ENCODE results near the gene USP14. TPM values are rescaled to one million over a fixed set of nuclear protein-coding genes. Genes with fewer than 3 reads are reported as not detected.

USP14 gene
- total RNA-seq, 4 donors from 2014 or later, result 31.1 to 40.1 (median 36.0) TPM

DNA sequence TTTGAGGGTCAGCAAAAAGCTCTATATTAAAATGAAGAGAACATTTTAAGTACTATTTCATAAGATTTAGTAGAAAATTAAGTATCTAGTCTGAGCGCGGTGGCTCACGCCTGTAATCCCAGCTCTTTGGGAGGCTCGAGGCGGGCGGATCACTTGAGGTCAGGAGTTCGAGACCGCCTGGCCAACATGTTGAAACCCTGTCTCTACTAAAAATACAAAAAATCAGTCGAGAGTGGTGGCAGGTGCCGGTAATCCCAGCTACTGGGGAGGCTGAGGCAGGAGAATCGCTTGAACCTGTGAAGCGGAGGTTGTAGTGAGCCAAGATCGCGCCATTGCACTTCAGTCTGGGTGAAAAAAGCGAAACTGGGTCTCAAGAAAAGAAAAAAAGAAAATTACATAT, 1.6 kb downstream of the USP14 start:
- peaks cover 0 to 24% (median 2%) of the 10 kb centered on the region in 3 donors for H3K36me3 ChIP-seq
- H3K4me1 ChIP-seq, result peaks cover 0 to 31% (median 12%) of the 10 kb centered on the region in 3 donors
- H3K27me3 ChIP-seq, result no peaks in the 10 kb centered on the region
- no peaks in the 10 kb centered on the region for H3K9me3 ChIP-seq
- H3K27ac ChIP-seq, result peak overlapping the region in 1 of 4 donors; percentile 95
- 93 to 94% methylated on average over 15 of the region's 15 CpGs for WGBS, 2 donors
- intact Hi-C loops (cut with DNase I), result no loop called here
- H3K4me3 ChIP-seq, result peak overlapping the region in 1 of 4 donors; percentile 92
- TF ChIP-seq, protein P1, sequence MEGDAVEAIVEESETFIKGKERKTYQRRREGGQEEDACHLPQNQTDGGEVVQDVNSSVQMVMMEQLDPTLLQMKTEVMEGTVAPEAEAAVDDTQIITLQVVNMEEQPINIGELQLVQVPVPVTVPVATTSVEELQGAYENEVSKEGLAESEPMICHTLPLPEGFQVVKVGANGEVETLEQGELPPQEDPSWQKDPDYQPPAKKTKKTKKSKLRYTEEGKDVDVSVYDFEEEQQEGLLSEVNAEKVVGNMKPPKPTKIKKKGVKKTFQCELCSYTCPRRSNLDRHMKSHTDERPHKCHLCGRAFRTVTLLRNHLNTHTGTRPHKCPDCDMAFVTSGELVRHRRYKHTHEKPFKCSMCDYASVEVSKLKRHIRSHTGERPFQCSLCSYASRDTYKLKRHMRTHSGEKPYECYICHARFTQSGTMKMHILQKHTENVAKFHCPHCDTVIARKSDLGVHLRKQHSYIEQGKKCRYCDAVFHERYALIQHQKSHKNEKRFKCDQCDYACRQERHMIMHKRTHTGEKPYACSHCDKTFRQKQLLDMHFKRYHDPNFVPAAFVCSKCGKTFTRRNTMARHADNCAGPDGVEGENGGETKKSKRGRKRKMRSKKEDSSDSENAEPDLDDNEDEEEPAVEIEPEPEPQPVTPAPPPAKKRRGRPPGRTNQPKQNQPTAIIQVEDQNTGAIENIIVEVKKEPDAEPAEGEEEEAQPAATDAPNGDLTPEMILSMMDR (IDR thresholded peaks at IDR 0.05), result no peak
- no peak for TF ChIP-seq POLR2A (IDR thresholded peaks at IDR 0.05)
- DNase-seq, result no peak

DNA sequence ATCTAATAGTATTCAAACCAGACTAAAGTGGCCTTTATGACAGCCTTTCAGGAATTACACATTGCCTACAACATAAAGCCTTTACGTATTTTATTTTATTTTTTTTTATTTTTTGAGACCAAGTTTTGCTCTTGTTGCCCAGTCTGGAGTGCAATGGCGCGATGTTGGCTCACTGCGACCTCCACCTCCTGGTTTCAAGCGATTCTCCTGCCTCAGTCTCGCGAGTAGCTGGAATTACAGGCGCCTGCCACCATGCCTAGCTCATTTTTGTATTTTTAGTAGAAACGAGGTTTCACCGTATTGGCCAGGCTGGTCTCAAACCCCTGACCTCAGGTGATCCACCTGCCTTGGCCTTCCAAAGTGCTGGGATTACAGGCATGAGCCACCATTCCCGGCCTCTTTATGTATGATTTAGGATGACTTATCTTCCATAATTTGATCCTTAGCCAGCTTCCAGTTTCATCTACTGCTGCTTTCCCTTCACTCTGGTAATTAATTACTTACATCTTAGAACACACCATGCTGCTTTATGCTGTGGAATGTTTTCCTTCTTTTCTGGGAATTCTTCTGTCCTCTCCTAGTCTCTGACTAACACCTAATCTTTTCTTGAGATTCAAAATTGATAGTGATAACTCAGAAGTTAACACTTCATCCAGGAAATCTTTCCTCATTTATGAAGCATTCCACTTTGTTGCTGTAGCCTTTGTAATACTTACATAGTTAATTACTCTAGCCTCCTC, 2.6 kb downstream of the USP14 start:
- H3K4me3 ChIP-seq, result no peak overlapping the region
- WGBS, 2 donors, result 88 to 92% methylated on average over 11 of the region's 11 CpGs
- TF ChIP-seq, protein P1 (IDR thresholded peaks at IDR 0.05), result no peak
- no peak for TF ChIP-seq POLR2A (IDR thresholded peaks at IDR 0.05)
- peaks cover 0 to 31% (median 12%) of the 10 kb centered on the region in 3 donors for H3K4me1 ChIP-seq
- intact Hi-C loops (cut with DNase I), result no loop called here
- no peaks in the 10 kb centered on the region for H3K27me3 ChIP-seq
- DNase-seq, result no peak
- no peaks in the 10 kb centered on the region for H3K9me3 ChIP-seq
- H3K27ac ChIP-seq, result no peak overlapping the region
- H3K36me3 ChIP-seq, result peaks cover 0 to 35% (median 7%) of the 10 kb centered on the region in 3 donors

DNA sequence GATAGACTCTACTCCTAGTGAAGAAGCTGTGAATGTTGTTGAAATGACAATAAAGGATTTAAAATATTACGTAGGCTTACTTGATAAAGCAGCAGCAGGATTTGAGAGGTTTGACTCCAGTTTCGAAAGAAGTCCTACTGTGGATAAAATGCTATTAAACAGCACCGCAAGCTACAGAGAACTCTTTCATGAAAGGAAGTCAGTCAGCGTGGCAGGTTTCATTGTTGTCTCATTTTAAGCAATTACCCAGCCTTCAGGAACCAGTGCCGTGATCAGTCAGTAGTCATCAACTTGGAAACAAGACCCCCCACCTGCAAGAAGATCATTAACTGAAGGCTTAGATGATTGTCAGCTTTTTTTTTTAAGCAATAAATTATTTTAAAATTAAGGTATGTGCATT, 14.0 kb downstream of the USP14 start:
- no peak for TF ChIP-seq POLR2A (IDR thresholded peaks at IDR 0.05)
- TF ChIP-seq, protein P1 (IDR thresholded peaks at IDR 0.05), result no peak
- H3K4me3 ChIP-seq, result no peak overlapping the region
- WGBS, 2 donors, result 87% methylated on average over 5 of the region's 5 CpGs
- H3K4me1 ChIP-seq, result no peaks in the 10 kb centered on the region
- H3K27me3 ChIP-seq, result no peaks in the 10 kb centered on the region
- intact Hi-C loops (cut with DNase I), result no loop called here
- peaks cover 0 to 73% (median 2%) of the 10 kb centered on the region in 3 donors for H3K36me3 ChIP-seq
- H3K9me3 ChIP-seq, result no peaks in the 10 kb centered on the region
- no peak for DNase-seq
- H3K27ac ChIP-seq, result no peak overlapping the region

DNA sequence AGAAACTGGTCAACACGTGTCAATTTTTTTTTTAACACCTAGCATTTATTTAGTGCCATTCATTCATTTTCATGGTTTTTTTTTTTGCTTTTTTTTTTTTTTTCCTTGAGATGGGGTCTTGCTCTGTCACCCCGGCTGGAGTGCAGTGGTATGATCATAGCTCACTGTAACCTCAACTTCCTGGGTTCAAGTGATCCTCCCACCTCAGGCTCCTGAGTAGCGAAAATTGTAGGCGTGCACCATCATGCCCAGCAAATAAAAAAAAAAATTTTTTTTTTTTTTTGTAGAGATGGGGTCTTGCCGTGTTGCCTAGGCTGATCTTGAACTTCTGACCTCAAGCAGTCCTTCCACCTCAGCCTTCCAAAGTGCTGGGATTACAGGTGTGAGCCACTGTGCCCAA, 21.1 kb downstream of the USP14 start:
- Histone ChIP-seq H3K9me3 (no peaks in the 10 kb centered on the region), H3K36me3 (peaks cover 0 to 42% (median 6%) of the 10 kb centered on the region in 3 donors), H3K27me3 (no peaks in the 10 kb centered on the region), H3K4me1 (peaks cover 0 to 8% (median 0%) of the 10 kb centered on the region in 3 donors), H3K27ac (no peak overlapping the region), H3K4me3 (no peak overlapping the region)
- intact Hi-C loops (cut with DNase I), result no loop called here
- WGBS, 2 donors, result 68 to 88% methylated on average over 5 of the region's 5 CpGs
- no peak for DNase-seq
- TF ChIP-seq, protein P1 (IDR thresholded peaks at IDR 0.05), result no peak
- no peak for TF ChIP-seq POLR2A (IDR thresholded peaks at IDR 0.05)

DNA sequence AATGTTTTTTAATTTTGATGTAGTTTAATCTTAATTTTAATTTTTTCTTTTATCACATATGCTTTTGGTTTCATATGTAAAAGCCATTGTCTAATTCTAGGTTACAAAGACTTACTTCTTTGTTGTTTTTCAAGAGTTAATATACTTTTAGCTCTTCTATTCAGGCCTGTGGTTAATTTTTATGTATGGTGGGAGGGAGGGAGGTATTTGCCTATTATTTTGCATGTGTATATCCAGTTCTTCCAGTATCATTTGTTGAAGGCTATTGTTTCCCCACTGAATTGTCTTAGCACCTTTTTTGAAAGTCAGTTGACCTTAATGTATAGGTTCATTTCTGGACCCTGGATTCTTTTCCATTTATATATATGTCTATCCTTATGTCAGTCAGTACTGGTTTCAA, 23.4 kb downstream of the USP14 start:
- H3K36me3 ChIP-seq, result peaks cover 0 to 60% (median 6%) of the 10 kb centered on the region in 3 donors
- no peak for DNase-seq
- intact Hi-C loops (cut with DNase I), result no loop called here
- no peaks in the 10 kb centered on the region for H3K9me3 ChIP-seq
- no peaks in the 10 kb centered on the region for H3K27me3 ChIP-seq
- H3K4me3 ChIP-seq, result no peak overlapping the region
- H3K27ac ChIP-seq, result no peak overlapping the region
- H3K4me1 ChIP-seq, result peaks cover 0 to 8% (median 0%) of the 10 kb centered on the region in 3 donors
- no peak for TF ChIP-seq POLR2A (IDR thresholded peaks at IDR 0.05)
- TF ChIP-seq, protein P1 (IDR thresholded peaks at IDR 0.05), result no peak
